SK-N-SH treated with all-trans-retinoic acid at 6 μM for 48 hours (cell line): ENCODE measurements around the gene ZNF514.

ENCODE experiments used
- RARB ChIP-seq: fragments of 250-450 bp; sonication (Bioruptor Pico); IDR thresholded peaks from 2 replicates; pipeline ENCODE4 v1.8.0; 2021; ENCODE audit warnings: mild to moderate bottlenecking, moderate library complexity
- ZFP30 ChIP-seq: fragments of 450-650 bp; formaldehyde crosslinking; IDR thresholded peaks from 2 replicates; pipeline ENCODE4 v1.5.0; 2022; ENCODE audit warnings: mild to moderate bottlenecking, moderate library complexity
- ZNF70 ChIP-seq: fragments of 450-650 bp; formaldehyde crosslinking; IDR thresholded peaks from 2 replicates; pipeline ENCODE4 v1.5.0; 2020; ENCODE audit warnings: mild to moderate bottlenecking, moderate library complexity

- TF ChIP-seq ZNF70 (CRISPR knock-in tag) = no peak
- no peak for TF ChIP-seq ZFP30 (CRISPR knock-in tag)
- TF ChIP-seq RARB (CRISPR knock-in tag) = no peak
Measured at GRCh38 chr2:95165371-95166064, 5.9 kb upstream of the ZNF514 start, which contains the start of gene ZNF2.
